ENCODE results near the gene SERTAD1.
"Not testable (repeated sequence)": the region's sequence is repeated elsewhere in the genome, so short reads cannot be mapped to it uniquely, and the experiment has no call there.

The SERTAD1 gene

GRCh38 chr19:40464059-40465024 lies 38.5 kb upstream of the SERTAD1 start:
- peak overlapping the region; percentile 73 to 81 for H3K4me3 ChIP-seq (ENCODE audit: low read depth in 1 of 2, low read length in 2 of 2)
- peaks cover 13 to 32% of the 10 kb centered on the region in 2 donors for H3K4me1 ChIP-seq (ENCODE audit: control insufficient read depth in 1 of 2, insufficient read depth in 2 of 2, low read length in 2 of 2)

GRCh38 chr19:40463587-40464037 lies 37.8 kb upstream of the SERTAD1 start:
- H3K4me1 ChIP-seq (ENCODE audit: control insufficient read depth in 1 of 2, insufficient read depth in 2 of 2, low read length in 2 of 2), result peaks cover 13 to 32% of the 10 kb centered on the region in 2 donors
- not testable (repeated sequence) for H3K27me3 ChIP-seq (ENCODE audit: low read depth, low read length); H3K9me3 ChIP-seq (ENCODE audit: control insufficient read depth in 1 of 2, low read length in 2 of 2); H3K4me3 ChIP-seq (ENCODE audit: low read depth in 1 of 2, low read length in 2 of 2); H3K27ac ChIP-seq (ENCODE audit: low read length); H3K36me3 ChIP-seq (ENCODE audit: control insufficient read depth in 1 of 2, insufficient read depth in 2 of 2, low read length in 2 of 2)

More at GRCh38 chr19:40464059-40465024, 38.5 kb upstream of the SERTAD1 start:
- no peaks in the 10 kb centered on the region for H3K36me3 ChIP-seq (ENCODE audit: control insufficient read depth in 1 of 2, insufficient read depth in 2 of 2, low read length in 2 of 2)
- H3K27me3 ChIP-seq (ENCODE audit: low read depth, low read length), result no peaks in the 10 kb centered on the region
- H3K27ac ChIP-seq (ENCODE audit: low read length), result peak overlapping the region; percentile 97
- H3K9me3 ChIP-seq (ENCODE audit: control insufficient read depth in 1 of 2, low read length in 2 of 2), result no peaks in the 10 kb centered on the region

- Histone ChIP-seq H3K36me3 (ENCODE audit: control insufficient read depth in 1 of 2, insufficient read depth in 2 of 2, low read length in 2 of 2) (no peaks in the 10 kb centered on the region), H3K9me3 (ENCODE audit: control insufficient read depth in 1 of 2, low read length in 2 of 2) (no peaks in the 10 kb centered on the region), H3K27ac (ENCODE audit: low read length) (no peak overlapping the region), H3K27me3 (ENCODE audit: low read depth, low read length) (no peaks in the 10 kb centered on the region), H3K4me1 (ENCODE audit: control insufficient read depth in 1 of 2, insufficient read depth in 2 of 2, low read length in 2 of 2) (peaks cover 13 to 26% of the 10 kb centered on the region in 2 donors), H3K4me3 (ENCODE audit: low read depth in 1 of 2, low read length in 2 of 2) (no peak overlapping the region)
Measured at GRCh38 chr19:40461669-40462221, 36.0 kb upstream of the SERTAD1 start.

- H3K4me1 ChIP-seq (ENCODE audit: control insufficient read depth in 1 of 2, insufficient read depth in 2 of 2, low read length in 2 of 2), result peaks cover 8 to 16% of the 10 kb centered on the region in 2 donors
- no peak overlapping the region for H3K4me3 ChIP-seq (ENCODE audit: low read depth in 1 of 2, low read length in 2 of 2)
- H3K27ac ChIP-seq (ENCODE audit: low read length), result no peak overlapping the region
- no peaks in the 10 kb centered on the region for H3K9me3 ChIP-seq (ENCODE audit: control insufficient read depth in 1 of 2, low read length in 2 of 2)
- H3K27me3 ChIP-seq (ENCODE audit: low read depth, low read length), result no peaks in the 10 kb centered on the region
- peaks cover 0 to 2% of the 10 kb centered on the region in 2 donors for H3K36me3 ChIP-seq (ENCODE audit: control insufficient read depth in 1 of 2, insufficient read depth in 2 of 2, low read length in 2 of 2)
Measured at GRCh38 chr19:40460185-40460584, 34.4 kb upstream of the SERTAD1 start.

- Histone ChIP-seq H3K27me3 (ENCODE audit: low read depth, low read length) (no peaks in the 10 kb centered on the region), H3K36me3 (ENCODE audit: control insufficient read depth in 1 of 2, insufficient read depth in 2 of 2, low read length in 2 of 2) (peaks cover 0 to 4% of the 10 kb centered on the region in 2 donors)
Measured at GRCh38 chr19:40458597-40458974, 32.8 kb upstream of the SERTAD1 start.

DNA sequence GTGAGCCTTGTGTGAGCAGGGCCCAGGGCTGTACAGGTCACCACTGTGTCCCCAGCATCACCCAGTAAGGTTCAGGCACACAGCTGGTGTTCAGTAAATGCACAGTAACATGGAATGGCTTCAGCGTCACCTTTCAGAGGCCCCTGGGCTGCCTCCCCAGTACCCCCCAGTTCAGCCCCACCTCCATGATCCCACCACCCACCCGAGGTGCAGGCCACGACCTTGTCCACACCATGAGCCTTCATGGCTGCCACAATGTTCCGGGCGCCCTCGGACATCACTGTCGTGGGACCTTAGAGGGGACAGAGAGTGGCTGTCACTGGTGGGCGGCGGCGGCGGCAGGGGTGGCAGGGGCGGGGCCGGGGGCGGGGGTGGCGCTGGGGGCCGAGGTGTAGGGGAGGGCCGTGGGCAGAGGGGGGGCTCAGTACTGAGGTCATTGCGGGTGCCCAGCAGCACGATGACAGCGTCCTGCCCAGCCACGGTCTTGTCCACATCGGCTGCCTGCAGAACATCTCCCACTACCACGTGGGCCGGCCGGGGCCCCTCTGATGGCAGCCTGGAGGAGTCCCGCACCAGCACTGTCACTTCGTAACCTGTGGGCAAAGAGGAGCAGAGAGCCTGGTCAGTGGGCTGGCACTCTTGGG lies 32.3 kb upstream of the SERTAD1 start:
- H3K36me3 ChIP-seq (ENCODE audit: control insufficient read depth in 1 of 2, insufficient read depth in 2 of 2, low read length in 2 of 2), result peaks cover 0 to 4% of the 10 kb centered on the region in 2 donors
- no peak overlapping the region for H3K4me3 ChIP-seq (ENCODE audit: low read depth in 1 of 2, low read length in 2 of 2)
- H3K27me3 ChIP-seq (ENCODE audit: low read depth, low read length), result no peaks in the 10 kb centered on the region

More at GRCh38 chr19:40458597-40458974, 32.8 kb upstream of the SERTAD1 start:
- H3K27ac ChIP-seq (ENCODE audit: low read length), result no peak overlapping the region
- H3K9me3 ChIP-seq (ENCODE audit: control insufficient read depth in 1 of 2, low read length in 2 of 2), result no peaks in the 10 kb centered on the region
- H3K4me1 ChIP-seq (ENCODE audit: control insufficient read depth in 1 of 2, insufficient read depth in 2 of 2, low read length in 2 of 2), result peaks cover 0 to under 1% of the 10 kb centered on the region in 2 donors
- no peak overlapping the region for H3K4me3 ChIP-seq (ENCODE audit: low read depth in 1 of 2, low read length in 2 of 2)

DNA sequence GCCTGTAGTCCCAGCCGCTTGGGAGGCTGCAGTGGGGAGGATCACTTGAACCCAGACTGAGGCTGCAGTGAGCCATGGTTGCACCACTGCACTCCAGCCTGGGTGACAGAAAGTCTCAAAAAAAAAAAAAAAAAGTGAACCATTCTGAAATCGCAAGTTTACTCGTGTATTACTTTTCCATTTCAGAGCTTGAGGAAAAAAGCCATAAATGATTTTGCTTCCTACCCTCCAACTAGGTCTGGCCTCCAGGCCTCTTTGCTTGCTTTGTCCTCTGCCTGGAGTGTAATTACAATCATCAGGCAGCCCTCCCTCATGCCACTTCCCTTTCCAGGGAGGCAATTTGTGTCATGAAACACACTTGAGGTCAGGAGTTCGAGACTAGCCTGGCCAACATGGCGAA lies 31.3 kb upstream of the SERTAD1 start:
- Histone ChIP-seq H3K4me3 (ENCODE audit: low read depth in 1 of 2, low read length in 2 of 2) (no peak overlapping the region), H3K27me3 (ENCODE audit: low read depth, low read length) (no peaks in the 10 kb centered on the region), H3K9me3 (ENCODE audit: control insufficient read depth in 1 of 2, low read length in 2 of 2) (no peaks in the 10 kb centered on the region), H3K36me3 (ENCODE audit: control insufficient read depth in 1 of 2, insufficient read depth in 2 of 2, low read length in 2 of 2) (peaks cover 0 to 4% of the 10 kb centered on the region in 2 donors), H3K27ac (ENCODE audit: low read length) (no peak overlapping the region), H3K4me1 (ENCODE audit: control insufficient read depth in 1 of 2, insufficient read depth in 2 of 2, low read length in 2 of 2) (no peaks in the 10 kb centered on the region)

More for the DNA sequence above, 32.3 kb upstream of the SERTAD1 start:
- H3K9me3 ChIP-seq (ENCODE audit: control insufficient read depth in 1 of 2, low read length in 2 of 2), result no peaks in the 10 kb centered on the region
- H3K4me1 ChIP-seq (ENCODE audit: control insufficient read depth in 1 of 2, insufficient read depth in 2 of 2, low read length in 2 of 2), result no peaks in the 10 kb centered on the region
- H3K27ac ChIP-seq (ENCODE audit: low read length), result no peak overlapping the region

DNA sequence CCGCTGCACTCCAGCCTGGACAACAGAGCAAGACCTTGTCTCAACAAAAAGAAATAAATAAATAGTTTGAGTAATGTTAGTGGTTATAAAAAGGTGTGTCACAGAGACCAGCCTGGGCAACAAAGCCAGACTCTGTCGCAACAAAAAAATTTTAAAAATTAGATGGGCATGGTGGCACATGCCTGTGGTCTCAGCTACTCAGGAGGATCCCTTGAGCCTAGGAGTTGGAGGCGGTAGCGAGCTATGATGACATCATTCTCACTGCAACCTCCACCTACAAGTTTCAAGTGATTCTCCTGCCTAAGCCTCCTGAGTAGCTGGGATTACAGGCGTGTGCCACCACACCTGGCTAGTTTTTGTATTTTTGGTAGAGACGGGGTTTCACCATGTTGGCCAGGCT lies 28.2 kb upstream of the SERTAD1 start:
- H3K4me1 ChIP-seq (ENCODE audit: control insufficient read depth in 1 of 2, insufficient read depth in 2 of 2, low read length in 2 of 2); H3K4me3 ChIP-seq (ENCODE audit: low read depth in 1 of 2, low read length in 2 of 2); H3K27me3 ChIP-seq (ENCODE audit: low read depth, low read length); H3K27ac ChIP-seq (ENCODE audit: low read length); H3K36me3 ChIP-seq (ENCODE audit: control insufficient read depth in 1 of 2, insufficient read depth in 2 of 2, low read length in 2 of 2); H3K9me3 ChIP-seq (ENCODE audit: control insufficient read depth in 1 of 2, low read length in 2 of 2): not testable (repeated sequence)

- Histone ChIP-seq H3K4me3 (ENCODE audit: low read depth in 1 of 2, low read length in 2 of 2) (no peak overlapping the region), H3K27me3 (ENCODE audit: low read depth, low read length) (no peaks in the 10 kb centered on the region), H3K36me3 (ENCODE audit: control insufficient read depth in 1 of 2, insufficient read depth in 2 of 2, low read length in 2 of 2) (peaks cover 4 to 11% of the 10 kb centered on the region in 2 donors)
Measured at GRCh38 chr19:40453151-40453735, 27.5 kb upstream of the SERTAD1 start.

GRCh38 chr19:40452016-40452415 lies 26.2 kb upstream of the SERTAD1 start:
- Histone ChIP-seq H3K9me3 (ENCODE audit: control insufficient read depth in 1 of 2, low read length in 2 of 2) (no peaks in the 10 kb centered on the region), H3K27me3 (ENCODE audit: low read depth, low read length) (no peaks in the 10 kb centered on the region), H3K4me3 (ENCODE audit: low read depth in 1 of 2, low read length in 2 of 2) (no peak overlapping the region), H3K27ac (ENCODE audit: low read length) (no peak overlapping the region), H3K4me1 (ENCODE audit: control insufficient read depth in 1 of 2, insufficient read depth in 2 of 2, low read length in 2 of 2) (no peaks in the 10 kb centered on the region), H3K36me3 (ENCODE audit: control insufficient read depth in 1 of 2, insufficient read depth in 2 of 2, low read length in 2 of 2) (peaks cover 11 to 17% of the 10 kb centered on the region in 2 donors)

More at GRCh38 chr19:40453151-40453735, 27.5 kb upstream of the SERTAD1 start:
- Histone ChIP-seq H3K27ac (ENCODE audit: low read length) (no peak overlapping the region), H3K4me1 (ENCODE audit: control insufficient read depth in 1 of 2, insufficient read depth in 2 of 2, low read length in 2 of 2) (no peaks in the 10 kb centered on the region), H3K9me3 (ENCODE audit: control insufficient read depth in 1 of 2, low read length in 2 of 2) (no peaks in the 10 kb centered on the region)

DNA sequence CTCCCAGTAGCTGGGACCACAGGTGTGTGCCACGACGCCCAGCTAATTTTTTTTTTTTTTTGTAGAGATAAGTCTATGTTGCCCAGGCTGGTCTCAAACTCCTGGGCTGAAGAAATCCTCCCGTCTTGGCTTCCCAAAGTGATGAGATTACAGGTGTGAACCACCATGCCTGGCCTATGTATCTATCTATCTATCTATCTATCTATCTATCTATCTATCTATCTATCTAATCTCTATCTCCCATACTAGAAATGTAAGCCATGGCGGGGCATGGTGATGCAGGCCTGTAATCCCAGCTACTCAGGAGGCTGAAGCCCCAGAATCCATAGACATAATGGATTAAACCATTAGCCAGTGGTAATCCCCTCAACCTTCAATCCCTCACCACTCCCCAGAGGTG lies 24.9 kb upstream of the SERTAD1 start:
- no peak overlapping the region for H3K4me3 ChIP-seq (ENCODE audit: low read depth in 1 of 2, low read length in 2 of 2)
- H3K27ac ChIP-seq (ENCODE audit: low read length), result no peak overlapping the region
- no peaks in the 10 kb centered on the region for H3K9me3 ChIP-seq (ENCODE audit: control insufficient read depth in 1 of 2, low read length in 2 of 2)
- H3K36me3 ChIP-seq (ENCODE audit: control insufficient read depth in 1 of 2, insufficient read depth in 2 of 2, low read length in 2 of 2), result peaks cover 11 to 17% of the 10 kb centered on the region in 2 donors
- no peaks in the 10 kb centered on the region for H3K4me1 ChIP-seq (ENCODE audit: control insufficient read depth in 1 of 2, insufficient read depth in 2 of 2, low read length in 2 of 2)
- H3K27me3 ChIP-seq (ENCODE audit: low read depth, low read length), result no peaks in the 10 kb centered on the region

Data from muscle layer of duodenum (tissue), 2 donors.